ENCODE results near the gene RAB1A.

GRCh38 chr2:65153515-65153914, 23.6 kb upstream of the RAB1A start:
- TF ChIP-seq POLR2A (IDR thresholded peaks at IDR 0.05) (no peak), POLR2AphosphoS5 (IDR thresholded peaks at IDR 0.05) (no peak)

Data from gastroesophageal sphincter (tissue), 2 donors.